PC-3 (cell line): ENCODE data around the gene TNFRSF12A. TPM values are rescaled to one million over a fixed set of nuclear protein-coding genes. Genes with fewer than 3 reads are reported as not detected.
A peak's percentile ranks its signal among the peaks of the same experiment; 100 is the strongest.

Experiments
- ATAC-seq: fragments of 200-7000 bp; cut with Tn5 transposase; 2 replicates; pipeline ENCODE4 v1.9.1; 2020; ENCODE audit warnings: mild to moderate bottlenecking, moderate library complexity
- BruUV-seq: library from RNA; stranded (reverse); fragments of 400-500 nt; replicated peaks from 2 replicates; lab custom pipeline; 2021; lab: Mats Ljungman, UMichigan
- CTCF ChIA-PET: fragments of 300-600 bp; sonication (Branson Sonifier 250); formaldehyde crosslinking; loops from one replicate; lab custom pipeline; 2022; ENCODE audit warnings: antibody characterized with exemption; lab: Charles Lee
- POLR2A ChIA-PET: fragments of 300-600 bp; sonication (Branson Sonifier 250); formaldehyde crosslinking; loops from one replicate; lab custom pipeline; 2022; ENCODE audit warnings: antibody characterized with exemption; ENCODE audit not compliant: unreplicated experiment; lab: Charles Lee
- DNase-seq: peaks from one replicate; pipeline ENCODE4 v3.0.0-alpha.2; 2015
- H2AFZ ChIP-seq: fragments of 300-600 bp; sonication (generic); 2 replicates; pipeline ENCODE4 v1.6.0; 2016; ENCODE audit warnings: antibody characterized with exemption, low read length
- H3F3A ChIP-seq: fragments of 300-600 bp; sonication (generic); one replicate; pipeline ENCODE4 v1.6.0; 2017; ENCODE audit warnings: antibody characterized with exemption, low read length, control low read depth, mild to moderate bottlenecking; ENCODE audit not compliant: unreplicated experiment
- H3K27ac ChIP-seq: fragments of 300-600 bp; sonication (generic); 2 replicates; pipeline ENCODE4 v1.5.1; 2016; ENCODE audit warnings: mild to moderate bottlenecking, low read length
- H3K27me3 ChIP-seq: fragments of 300-600 bp; sonication (generic); 2 replicates; pipeline ENCODE4 v1.6.1; 2016; ENCODE audit warnings: low read length, mixed read lengths
- H3K36me3 ChIP-seq: fragments of 300-600 bp; sonication (generic); 2 replicates; pipeline ENCODE4 v1.6.1; 2016; ENCODE audit warnings: low read depth, mixed run types, low read length, mixed read lengths
- H3K4me1 ChIP-seq: fragments of 300-600 bp; sonication (generic); 2 replicates; pipeline ENCODE4 v1.5.1; 2016; ENCODE audit warnings: low read length; ENCODE audit not compliant: insufficient read depth
- H3K4me2 ChIP-seq: fragments of 300-600 bp; sonication (generic); 2 replicates; pipeline ENCODE4 v1.6.0; 2016; ENCODE audit warnings: low read length
- H3K4me3 ChIP-seq: fragments of 300-600 bp; sonication (generic); 2 replicates; pipeline ENCODE4 v1.5.1; 2016; ENCODE audit warnings: mild to moderate bottlenecking, low read length, mixed read lengths
- H3K79me2 ChIP-seq: fragments of 300-600 bp; sonication (generic); 2 replicates; pipeline ENCODE4 v1.6.1; 2017; ENCODE audit warnings: low read length, mixed read lengths
- H3K9ac ChIP-seq: fragments of 300-600 bp; sonication (generic); 2 replicates; pipeline ENCODE4 v1.6.0; 2016; ENCODE audit warnings: mild to moderate bottlenecking, low read length
- H3K9me2 ChIP-seq: fragments of 300-600 bp; sonication (generic); replicated peaks from 2 replicates; pipeline ENCODE4 v1.6.1; 2016; ENCODE audit warnings: mixed run types, low read length, mixed read lengths
- H3K9me3 ChIP-seq: fragments of 300-600 bp; sonication (generic); 2 replicates; pipeline ENCODE4 v1.6.1; 2016; ENCODE audit warnings: low read length, mixed read lengths
- H4K20me1 ChIP-seq: fragments of 300-600 bp; sonication (generic); 2 replicates; pipeline ENCODE4 v1.6.1; 2016; ENCODE audit warnings: low read length, mixed read lengths
- EZH2 ChIP-seq: fragments of 300-600 bp; sonication (generic); IDR thresholded peaks from one replicate; pipeline ENCODE4 v1.6.1; 2017; ENCODE audit warnings: antibody characterized with exemption, mild to moderate bottlenecking, low read length; ENCODE audit not compliant: unreplicated experiment
- EZH2phosphoT487 ChIP-seq: fragments of 300-600 bp; sonication (generic); IDR thresholded peaks from 2 replicates; pipeline ENCODE4 v1.6.1; 2018; ENCODE audit warnings: mild to moderate bottlenecking, antibody characterized with exemption, low read length, borderline replicate concordance
- intact Hi-C: fragments of 100-400 bp; cut with micrococcal nuclease; formaldehyde crosslinking; loops from 2 replicates; pipeline ENCODE4 v1.9.0; 2023
- total RNA-seq: library from RNA; depleted of rRNA; stranded (reverse); fragments of >200 nt; gene quantifications from 2 replicates; pipeline ENCODE4 v1.2.3, GENCODE V29; 2014
- TF ChIP-seq, protein P1 (sequence below): fragments of 300-600 bp; sonication (generic); conservative IDR thresholded peaks from 2 replicates; pipeline ENCODE4 v1.5.1; 2017; ENCODE audit warnings: antibody characterized with exemption, low read depth, mild to moderate bottlenecking, low read length

TNFRSF12A gene
- total RNA-seq, 1 experiment from 2014 or later = 713 TPM

- Histone ChIP-seq H3K4me3 (no peak overlapping the region), H3K79me2 (0 out of 2 replicates have a peak, but pooled peaks cover 3% of the 10 kb centered on the region), H3K27me3 (no peaks in the 10 kb centered on the region), H3K4me1 (peaks cover 35% of the 10 kb centered on the region), H4K20me1 (no peaks in the 10 kb centered on the region), H3K4me2 (no peak overlapping the region), H3K9me3 (no peaks in the 10 kb centered on the region), H3F3A (no peaks in the 10 kb centered on the region), H2AFZ (no peak overlapping the region), H3K36me3 (no peaks in the 10 kb centered on the region), H3K9ac (no peak overlapping the region), H3K27ac (peak overlapping the region; percentile 75), H3K9me2 (no peaks in the 10 kb centered on the region)
- no TSS peak for BruUV-seq
- ChIA-PET POLR2A (interaction anchor here (2.4 kb wide), 1 partner anchor 12 kb away, joined by 18 read pairs; the partner anchor contains the start of gene TNFRSF12A), CTCF (no interaction called here)
- intact Hi-C loops = no loop called here
- ATAC-seq (no peak), DNase-seq (no peak)
- TF ChIP-seq, protein P1, sequence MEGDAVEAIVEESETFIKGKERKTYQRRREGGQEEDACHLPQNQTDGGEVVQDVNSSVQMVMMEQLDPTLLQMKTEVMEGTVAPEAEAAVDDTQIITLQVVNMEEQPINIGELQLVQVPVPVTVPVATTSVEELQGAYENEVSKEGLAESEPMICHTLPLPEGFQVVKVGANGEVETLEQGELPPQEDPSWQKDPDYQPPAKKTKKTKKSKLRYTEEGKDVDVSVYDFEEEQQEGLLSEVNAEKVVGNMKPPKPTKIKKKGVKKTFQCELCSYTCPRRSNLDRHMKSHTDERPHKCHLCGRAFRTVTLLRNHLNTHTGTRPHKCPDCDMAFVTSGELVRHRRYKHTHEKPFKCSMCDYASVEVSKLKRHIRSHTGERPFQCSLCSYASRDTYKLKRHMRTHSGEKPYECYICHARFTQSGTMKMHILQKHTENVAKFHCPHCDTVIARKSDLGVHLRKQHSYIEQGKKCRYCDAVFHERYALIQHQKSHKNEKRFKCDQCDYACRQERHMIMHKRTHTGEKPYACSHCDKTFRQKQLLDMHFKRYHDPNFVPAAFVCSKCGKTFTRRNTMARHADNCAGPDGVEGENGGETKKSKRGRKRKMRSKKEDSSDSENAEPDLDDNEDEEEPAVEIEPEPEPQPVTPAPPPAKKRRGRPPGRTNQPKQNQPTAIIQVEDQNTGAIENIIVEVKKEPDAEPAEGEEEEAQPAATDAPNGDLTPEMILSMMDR = no peak
- no peak for TF ChIP-seq EZH2
- no peak for TF ChIP-seq EZH2phosphoT487
Measured at GRCh38 chr16:3008690-3009037, 11.5 kb upstream of the TNFRSF12A start.

DNA sequence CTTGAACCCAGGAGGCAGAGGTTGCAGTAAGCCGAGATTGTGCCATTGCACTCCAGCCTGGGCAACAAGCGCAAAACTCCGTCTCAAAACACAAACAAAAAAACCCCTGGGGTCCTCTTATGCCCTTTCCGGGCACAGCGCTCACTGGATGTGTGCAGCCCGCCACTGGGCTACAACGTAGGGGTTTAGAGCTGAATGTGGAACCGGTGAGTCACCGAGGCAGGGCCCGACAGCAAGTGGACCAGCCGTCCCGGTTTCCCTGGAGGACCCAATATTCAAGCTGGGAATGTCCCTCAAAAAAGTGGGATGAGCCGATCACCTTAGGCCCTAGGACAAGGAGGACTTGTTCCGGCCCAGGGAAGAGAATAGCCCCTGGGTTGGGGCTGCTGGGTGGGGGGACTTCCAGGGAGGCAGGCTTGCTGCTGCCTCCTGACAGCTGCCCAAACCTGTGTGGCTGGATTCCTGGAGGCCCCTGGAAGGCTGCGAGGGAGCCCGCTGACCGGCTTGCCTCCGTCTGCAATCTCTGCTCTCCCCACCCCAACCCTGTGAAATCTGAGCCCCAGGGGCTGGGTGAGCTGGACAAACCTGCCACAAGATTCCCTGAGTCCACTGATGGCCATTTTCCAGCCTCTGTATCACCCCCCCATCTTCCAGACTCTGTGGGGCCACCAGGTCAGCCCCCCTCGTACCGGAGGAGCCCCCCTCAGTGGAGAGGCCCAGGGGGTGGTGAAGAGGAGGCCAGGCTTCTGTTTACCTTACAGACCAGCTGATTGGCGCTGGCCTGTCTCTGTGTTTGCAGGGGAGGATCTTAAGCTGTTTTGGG, 10.4 kb upstream of the TNFRSF12A start:
- Histone ChIP-seq H3K9me2 (no peaks in the 10 kb centered on the region), H3K36me3 (no peaks in the 10 kb centered on the region), H4K20me1 (no peaks in the 10 kb centered on the region), H2AFZ (peak overlapping the region; percentile 65), H3K27ac (peak overlapping the region; percentile 75), H3F3A (no peaks in the 10 kb centered on the region), H3K79me2 (0 out of 2 replicates have a peak, but pooled peaks cover 3% of the 10 kb centered on the region), H3K9me3 (no peaks in the 10 kb centered on the region), H3K27me3 (no peaks in the 10 kb centered on the region), H3K9ac (no peak overlapping the region), H3K4me1 (peaks cover 37% of the 10 kb centered on the region), H3K4me3 (peak overlapping the region; percentile 53; the same call in 1 of the 2 replicates), H3K4me2 (peak overlapping the region; percentile 74)
- ChIA-PET POLR2A (interaction anchor here (0.6 to 2.4 kb wide), 4 partner anchors 11 to 153 kb away, joined by 3 to 18 read pairs (median 3); partner anchors contain the start of gene TNFRSF12A), CTCF (interaction anchor here (1.4 kb wide), 1 partner anchor 13 kb away, joined by 6 read pairs; no protein-coding TSS in a partner anchor)
- intact Hi-C loops = no loop called here
- TF ChIP-seq, protein P1 = no peak
- TF ChIP-seq EZH2phosphoT487 (no peak), EZH2 (no peak)
- ATAC-seq (peak; percentile 77), DNase-seq (peak; percentile 88)
- BruUV-seq = TSS peak; percentile 40
